Measurements from ENCODE around the gene C1orf159.

C1orf159 gene

GRCh38 chr1:1038694-1039093 is 77.2 kb downstream of the C1orf159 start:
- DNase-seq (ENCODE audit: low read depth in 2 of 2) = no peak

- DNase-seq (ENCODE audit: low read depth in 2 of 2) = no peak
Observed at GRCh38 chr1:1037366-1038327, 78.2 kb downstream of the C1orf159 start.

- no peak for DNase-seq (ENCODE audit: low read depth in 2 of 2)
Observed at GRCh38 chr1:1035291-1035943, 80.5 kb downstream of the C1orf159 start.

- DNase-seq (ENCODE audit: low read depth in 2 of 2) = no peak
Observed at GRCh38 chr1:1034439-1034781, 81.5 kb downstream of the C1orf159 start.

GRCh38 chr1:1033731-1034438 is 82.0 kb downstream of the C1orf159 start:
- no peak for DNase-seq (ENCODE audit: low read depth in 2 of 2)

GRCh38 chr1:1033009-1033587 is 82.8 kb downstream of the C1orf159 start:
- DNase-seq (ENCODE audit: low read depth in 2 of 2) = peak; percentile 88 to 90

GRCh38 chr1:1032424-1032823 is 83.5 kb downstream of the C1orf159 start:
- DNase-seq (ENCODE audit: low read depth in 2 of 2) = no peak
